ENCODE data around the gene FAM219B. TPM values are rescaled to one million over a fixed set of nuclear protein-coding genes. Genes with fewer than 3 reads are reported as not detected.
"Not testable (repeated sequence)": the region's sequence is repeated elsewhere in the genome, so short reads cannot be mapped to it uniquely, and the experiment has no call there.

The FAM219B gene
- total RNA-seq, 2 experiments from 2014 or later, result 50.6 to 52.7 TPM

- POLR2A ChIA-PET, result interaction anchor here (0.5 to 1.1 kb wide), 6 partner anchors 14 to 427 kb away, joined by 3 to 5 read pairs (median 3); partner anchors contain the start of genes FAM219B, RPP25 and SCAMP2
- CTCF ChIA-PET, result interaction anchor here (1.0 to 3.7 kb wide), 5 partner anchors 12 to 257 kb away, joined by 3 to 24 read pairs (median 5); no protein-coding TSS in a partner anchor
Measured at GRCh38 chr15:74889390-74889882, 17.2 kb downstream of the FAM219B start.

- POLR2A ChIA-PET, result no interaction called here
- CTCF ChIA-PET, result interaction anchor here (0.6 to 2.5 kb wide), 4 partner anchors 13 to 117 kb away, joined by 3 to 14 read pairs (median 5); no protein-coding TSS in a partner anchor
Measured at GRCh38 chr15:74888716-74889115, 17.9 kb downstream of the FAM219B start.

GRCh38 chr15:74887537-74888193 lies 19.0 kb downstream of the FAM219B start:
- POLR2A ChIA-PET, result not testable (repeated sequence)
- CTCF ChIA-PET, result interaction anchor here (1.1 kb wide), 1 partner anchor 14 kb away, joined by 5 read pairs; no protein-coding TSS in a partner anchor

GRCh38 chr15:74885461-74885860 lies 21.2 kb downstream of the FAM219B start:
- CTCF ChIA-PET, result interaction anchor here (1.4 kb wide), 1 partner anchor 11 kb away, joined by 3 read pairs; no protein-coding TSS in a partner anchor
- POLR2A ChIA-PET, result interaction anchor here (0.7 kb wide), 1 partner anchor 73 kb away, joined by 3 read pairs; no protein-coding TSS in a partner anchor

GRCh38 chr15:74884428-74885223 lies 22.0 kb downstream of the FAM219B start:
- CTCF ChIA-PET, result interaction anchor here (0.6 to 1.4 kb wide), 3 partner anchors 12 to 52 kb away, joined by 3 to 5 read pairs (median 3); no protein-coding TSS in a partner anchor
- POLR2A ChIA-PET, result no interaction called here

- POLR2A ChIA-PET, result no interaction called here
- CTCF ChIA-PET, result interaction anchor here (1.2 to 1.5 kb wide), 3 partner anchors 19 to 114 kb away, joined by 4 to 5 read pairs (median 5); no protein-coding TSS in a partner anchor
Measured at GRCh38 chr15:74882528-74882927, 24.1 kb downstream of the FAM219B start.

- CTCF ChIA-PET, result interaction anchor here (0.7 kb wide), 1 partner anchor 14 kb away, joined by 3 read pairs; no protein-coding TSS in a partner anchor
- POLR2A ChIA-PET, result no interaction called here
Measured at GRCh38 chr15:74878273-74878672, 28.4 kb downstream of the FAM219B start.

GRCh38 chr15:74873756-74874424 lies 32.8 kb downstream of the FAM219B start:
- ChIA-PET POLR2A (interaction anchor here (1.1 kb wide), 1 partner anchor 16 kb away, joined by 4 read pairs; the partner anchor contains the start of gene MPI), CTCF (interaction anchor here (0.7 kb wide), 1 partner anchor 320 kb away, joined by 4 read pairs; no protein-coding TSS in a partner anchor)

- ChIA-PET POLR2A (interaction anchor here (1.1 kb wide), 1 partner anchor 17 kb away, joined by 4 read pairs; the partner anchor contains the start of gene MPI), CTCF (interaction anchor here (0.6 to 1.3 kb wide), 3 partner anchors 15 to 33 kb away, joined by 3 to 6 read pairs (median 4); partner anchors contain the start of gene FAM219B)
Measured at GRCh38 chr15:74873036-74873755, 33.5 kb downstream of the FAM219B start, which contains the start of gene SCAMP2. SCAMP2 (minus strand) TSS chr15:74873365; CDS start chr15:74873255, 110 bp downstream.

GRCh38 chr15:74872702-74873035 lies 34.0 kb downstream of the FAM219B start:
- ChIA-PET POLR2A (no interaction called here), CTCF (interaction anchor here (0.7 to 1.3 kb wide), 2 partner anchors 29 to 34 kb away, joined by 3 to 4 read pairs; partner anchors contain the start of gene FAM219B)

- ChIA-PET POLR2A (interaction anchor here (0.7 to 2.5 kb wide), 10 partner anchors 13 to 89 kb away, joined by 3 to 12 read pairs (median 4); partner anchors contain the start of genes FAM219B, MPI and ULK3), CTCF (interaction anchor here (0.7 to 3.6 kb wide), 12 partner anchors 9 to 101 kb away, joined by 3 to 16 read pairs (median 4); partner anchors contain the start of genes FAM219B, MPI and ULK3)
Measured at GRCh38 chr15:74870436-74871215, 36.0 kb downstream of the FAM219B start.

- ChIA-PET POLR2A (interaction anchor here (0.6 to 2.5 kb wide), 12 partner anchors 12 to 189 kb away, joined by 3 to 12 read pairs (median 4); partner anchors contain the start of genes FAM219B, MPI and ULK3), CTCF (interaction anchor here (0.6 to 3.6 kb wide), 12 partner anchors 8 to 210 kb away, joined by 3 to 16 read pairs (median 5); partner anchors contain the start of genes FAM219B, MPI and ULK3)
Measured at GRCh38 chr15:74869726-74870407, 36.8 kb downstream of the FAM219B start.

GRCh38 chr15:74869372-74869725 lies 37.3 kb downstream of the FAM219B start:
- ChIA-PET POLR2A (interaction anchor here (0.6 to 2.5 kb wide), 10 partner anchors 11 to 188 kb away, joined by 3 to 12 read pairs (median 4); partner anchors contain the start of genes FAM219B, MPI and ULK3), CTCF (interaction anchor here (0.6 to 3.6 kb wide), 9 partner anchors 10 to 209 kb away, joined by 3 to 16 read pairs (median 7); partner anchors contain the start of genes FAM219B, MPI and ULK3)

- ChIA-PET CTCF (interaction anchor here (1.1 to 3.6 kb wide), 3 partner anchors 24 to 97 kb away, joined by 3 to 16 read pairs (median 4); partner anchors contain the start of gene ULK3), POLR2A (no interaction called here)
Measured at GRCh38 chr15:74868059-74868458, 38.6 kb downstream of the FAM219B start.

GRCh38 chr15:74867466-74868038 lies 39.1 kb downstream of the FAM219B start:
- CTCF ChIA-PET, result interaction anchor here (1.1 to 3.6 kb wide), 3 partner anchors 23 to 96 kb away, joined by 3 to 16 read pairs (median 4); partner anchors contain the start of gene ULK3
- POLR2A ChIA-PET, result no interaction called here

GRCh38 chr15:74866090-74866489 lies 40.6 kb downstream of the FAM219B start:
- POLR2A ChIA-PET, result interaction anchor here (0.6 kb wide), 1 partner anchor 9 kb away, joined by 6 read pairs; no protein-coding TSS in a partner anchor
- CTCF ChIA-PET, result no interaction called here
